GM12878 (cell line): ENCODE data around the gene TRAPPC6A. TPM values are rescaled to one million over a fixed set of nuclear protein-coding genes. Genes with fewer than 3 reads are reported as not detected.
A peak's percentile ranks its signal among the peaks of the same experiment; 100 is the strongest.

Experiments used
- ATAC-seq: fragments of 200-7000 bp; cut with Tn5 transposase; 3 replicates; pipeline ENCODE4 v1.9.1; 2020; ENCODE audit warnings: mild to moderate bottlenecking, moderate library complexity
- BruUV-seq: library from RNA; stranded (reverse); fragments of 400-500 nt; replicated peaks from 2 replicates; lab custom pipeline; 2021; lab: Mats Ljungman, UMichigan
- CTCF ChIA-PET: fragments of 300-600 bp; sonication (Branson Sonifier 250); formaldehyde crosslinking; extraction: SDS; loops from one replicate; lab custom pipeline; 2021; ENCODE audit warnings: inconsistent platforms; lab: Yijun Ruan, JAX
- POLR2A ChIA-PET: fragments of 350-600 bp; formaldehyde crosslinking; extraction: SDS; loops from one replicate; lab custom pipeline; 2021; ENCODE audit warnings: inconsistent platforms; lab: Charles Lee
- RAD21 ChIA-PET: fragments of 300-600 bp; sonication (Branson Sonifier 250); formaldehyde crosslinking; loops from one replicate; lab custom pipeline; 2023; ENCODE audit warnings: antibody characterized with exemption; ENCODE audit not compliant: unreplicated experiment; lab: Charles Lee
- SMC1A ChIA-PET: fragments of 300-600 bp; sonication (Branson Sonifier 250); formaldehyde crosslinking; loops from one replicate; lab custom pipeline; 2023; ENCODE audit not compliant: unreplicated experiment, uncharacterized antibody; lab: Charles Lee
- DNase-seq: peaks from one replicate; pipeline ENCODE4 v3.0.0-alpha.2; 2011; ENCODE audit warnings: low read depth, low spot score
- FAIRE-seq: peaks from 3 replicates; lab custom pipeline; 2011; peaks lifted over from hg19 to GRCh38; lab: Jason Lieb, UNC
- H2AFZ ChIP-seq: 2 replicates; pipeline ENCODE4 v1.6.0; 2011; ENCODE audit warnings: low read depth, low read length, control low read depth; ENCODE audit not compliant: control insufficient read depth
- H3K27ac ChIP-seq: 2 replicates; pipeline ENCODE4 v1.5.1; 2011; ENCODE audit warnings: control low read depth; ENCODE audit not compliant: control insufficient read depth, insufficient read depth
- H3K27me3 ChIP-seq, 2 experiments: replicated peaks in 1 of 2; 2 replicates each; pipeline versions ENCODE4 v1.6.0 to v1.6.1; 2011; ENCODE audit warnings: low read length in 1 of 2; ENCODE audit not compliant: control insufficient read depth in 2 of 2, insufficient read depth in 2 of 2
- H3K36me3 ChIP-seq, 2 experiments: 2 replicates each; pipeline ENCODE4 v1.5.1; 2011; ENCODE audit warnings: low read length in 1 of 2; ENCODE audit not compliant: control insufficient read depth in 2 of 2, insufficient read depth in 2 of 2
- H3K4me1 ChIP-seq: 2 replicates; pipeline ENCODE4 v1.6.1; 2011; ENCODE audit warnings: mild to moderate bottlenecking, low read length, moderate library complexity, mixed read lengths; ENCODE audit not compliant: control insufficient read depth, insufficient read depth
- H3K4me2 ChIP-seq: 2 replicates; pipeline ENCODE4 v1.6.0; 2011; ENCODE audit warnings: control low read depth; ENCODE audit not compliant: control insufficient read depth, insufficient read depth
- H3K4me3 ChIP-seq: fragments of 200-600 bp; sonication (generic); 2 replicates; pipeline ENCODE4 v1.5.1; 2016
- H3K79me2 ChIP-seq: 2 replicates; pipeline ENCODE4 v1.6.0; 2011; ENCODE audit warnings: low read length; ENCODE audit not compliant: control insufficient read depth, insufficient read depth
- H3K9ac ChIP-seq: 2 replicates; pipeline ENCODE4 v1.8.0; 2011; ENCODE audit warnings: low read length, control low read depth, mixed read lengths; ENCODE audit not compliant: control insufficient read depth, insufficient read depth
- H3K9me3 ChIP-seq: replicated peaks from 3 replicates; pipeline ENCODE4 v1.5.1; 2011; ENCODE audit warnings: mild to moderate bottlenecking, low read length; ENCODE audit not compliant: control insufficient read depth, insufficient read depth
- H4K20me1 ChIP-seq: 2 replicates; pipeline ENCODE4 v1.6.0; 2011; ENCODE audit not compliant: control insufficient read depth, insufficient read depth
- BMI1 ChIP-seq: fragments of 450-650 bp; IDR thresholded peaks from 2 replicates; pipeline ENCODE4 v1.6.1; 2016; ENCODE audit warnings: mild to moderate bottlenecking, moderate library complexity, borderline replicate concordance
- CHD1 ChIP-seq: IDR thresholded peaks from 2 replicates; pipeline ENCODE4 v1.6.1; 2012; ENCODE audit warnings: low read depth, low read length, improper control_type of control experiment
- CTCF ChIP-seq, 3 experiments: IDR thresholded peaks in 2 of 3; conservative IDR thresholded peaks in 1 of 3; 2 replicates each; pipeline ENCODE4 v1.5.1; 2011; ENCODE audit warnings: low read depth in 3 of 3, low read length in 3 of 3, mild to moderate bottlenecking in 3 of 3, control low read depth in 2 of 3, moderate library complexity in 2 of 3, inconsistent platforms in 1 of 3, mixed read lengths in 1 of 3; ENCODE audit not compliant: control insufficient read depth in 2 of 3, insufficient read depth in 1 of 3; ENCODE audit errors: extremely low read depth in 1 of 3
- EED ChIP-seq: sonication (generic); IDR thresholded peaks from 2 replicates; pipeline ENCODE4 v1.6.1; 2016; ENCODE audit warnings: antibody characterized with exemption, low read depth
- ESRRA ChIP-seq: IDR thresholded peaks from 2 replicates; pipeline ENCODE4 v1.6.1; 2012; ENCODE audit warnings: mild to moderate bottlenecking, low read length, improper control_type of control experiment
- HDGF ChIP-seq: fragments of 450-650 bp; IDR thresholded peaks from 2 replicates; pipeline ENCODE4 v1.6.1; 2016; ENCODE audit warnings: antibody characterized with exemption
- IKZF1 ChIP-seq: fragments of 450-650 bp; conservative IDR thresholded peaks from 2 replicates; pipeline ENCODE4 v1.6.1; 2017; ENCODE audit warnings: antibody characterized with exemption, mild to moderate bottlenecking
- IRF4 ChIP-seq: IDR thresholded peaks from 2 replicates; pipeline ENCODE4 v1.6.1; 2011; ENCODE audit warnings: low read depth, low read length
- MEF2B ChIP-seq: fragments of 450-650 bp; IDR thresholded peaks from 2 replicates; pipeline ENCODE4 v1.6.1; 2018; ENCODE audit warnings: mild to moderate bottlenecking, moderate library complexity; ENCODE audit not compliant: partially characterized antibody, poor library complexity, severe bottlenecking
- MTA2 ChIP-seq: fragments of 450-650 bp; IDR thresholded peaks from 2 replicates; pipeline ENCODE4 v1.6.1; 2016; ENCODE audit warnings: low read depth, mild to moderate bottlenecking, moderate library complexity
- MTA3 ChIP-seq: IDR thresholded peaks from 2 replicates; pipeline ENCODE4 v1.6.1; 2012; ENCODE audit warnings: low read length, inconsistent platforms, borderline replicate concordance
- MXI1 ChIP-seq: fragments of 150-350 bp; IDR thresholded peaks from 2 replicates; pipeline ENCODE4 v1.6.1; 2011; ENCODE audit warnings: low read depth, mild to moderate bottlenecking, inconsistent platforms, low read length, improper control_type of control experiment
- PAX5 ChIP-seq: IDR thresholded peaks from 2 replicates; pipeline ENCODE4 v1.6.1; 2011; ENCODE audit warnings: low read depth, low read length, borderline replicate concordance
- POLR2AphosphoS5 ChIP-seq: IDR thresholded peaks from 2 replicates; pipeline ENCODE4 v1.6.1; 2011; ENCODE audit warnings: mild to moderate bottlenecking, low read length, inconsistent platforms
- RAD21 ChIP-seq: IDR thresholded peaks from 2 replicates; pipeline ENCODE4 v1.6.1; 2011; ENCODE audit warnings: mild to moderate bottlenecking, low read depth, low read length, moderate library complexity; ENCODE audit not compliant: insufficient read depth
- RBBP5 ChIP-seq: fragments of 200-600 bp; sonication (generic); conservative IDR thresholded peaks from 2 replicates; pipeline ENCODE4 v1.6.1; 2016
- SMC3 ChIP-seq: IDR thresholded peaks from 2 replicates; pipeline ENCODE4 v1.6.1; 2011; ENCODE audit warnings: low read length, improper control_type of control experiment, borderline replicate concordance
- SPI1 ChIP-seq: IDR thresholded peaks from 2 replicates; pipeline ENCODE4 v1.6.1; 2011; ENCODE audit warnings: low read depth, mild to moderate bottlenecking, low read length, moderate library complexity, borderline replicate concordance; ENCODE audit not compliant: insufficient read depth
- TAF1 ChIP-seq: IDR thresholded peaks from 2 replicates; pipeline ENCODE4 v1.6.1; 2011; ENCODE audit warnings: mild to moderate bottlenecking, low read depth, low read length, borderline replicate concordance
- TCF3 ChIP-seq: IDR thresholded peaks from 2 replicates; pipeline ENCODE4 v1.6.1; 2012; ENCODE audit warnings: low read depth, mild to moderate bottlenecking, low read length, borderline replicate concordance; ENCODE audit not compliant: insufficient read depth
- ZBED1 ChIP-seq: IDR thresholded peaks from 2 replicates; pipeline ENCODE4 v1.6.1; 2016; ENCODE audit warnings: borderline replicate concordance
- ZZZ3 ChIP-seq: IDR thresholded peaks from 2 replicates; pipeline ENCODE4 v1.6.1; 2011; ENCODE audit warnings: low read depth; ENCODE audit not compliant: control insufficient read depth, insufficient read length
- WGBS: methylation state at CpG from one replicate; pipeline ENCODE4 v1.1.6; 2016; ENCODE audit warnings: low lambda C conversion rate; ENCODE audit not compliant: insufficient replicate concordance, insufficient coverage; ENCODE audit errors: missing lambda C conversion rate; 5-methylcytosine and 5-hydroxymethylcytosine counted together
- in situ Hi-C: fragments of 300-500 bp; cut with MboI; formaldehyde crosslinking; loops from 9 replicates; pipeline ENCODE4 v1.14.3; 2018; ENCODE audit warnings: mixed read lengths
- intact Hi-C: fragments of 100-400 bp; cut with micrococcal nuclease; formaldehyde crosslinking; loops from one replicate; pipeline ENCODE4 v1.14.2; 2022; ENCODE audit not compliant: unreplicated experiment
- polyA plus RNA-seq, 11 experiments: library from polyadenylated mRNA; depleted of rRNA in 4 of 11; unstranded in 6 of 11; stranded (reverse) in 5 of 11; fragments of >200 nt; fragmentation: Nextera tagmentation in 4 of 11; fragmentation: Illumina TruSeq in 1 of 11; extraction: Ambion mirVana in 4 of 11; extraction: Trizol in 1 of 11; gene quantifications; 1 replicate in 1 of 11; 2 replicates in 10 of 11; pipeline versions ENCODE4 v1.2.1 to v1.2.3, GENCODE V29; 2011 to 2016; ENCODE audit warnings: inconsistent platforms in 2 of 11, missing spikeins in 2 of 11, low read depth in 1 of 11
- total RNA-seq, 4 experiments: library from RNA; depleted of rRNA in 3 of 4; stranded (reverse); fragments of >200 nt in 3 of 4; fragmentation: Illumina TruSeq in 1 of 4; extraction: Trizol in 1 of 4; gene quantifications; 2 replicates each; pipeline versions ENCODE4 v1.2.1 to v1.2.3, GENCODE V29; 2013 to 2021

TRAPPC6A gene
- total and polyA plus RNA-seq, 10 of the 15 experiments (the other 5 are each of a cell fraction or from before 2014, with no cell fraction given), result 1.8 to 83.9 (median 35.8) TPM

- TF ChIP-seq MEF2B, result peak; percentile 89
- no peak for TF ChIP-seq ZBED1
- TF ChIP-seq HDGF, result no peak
- 0 out of 2 replicates have a peak, but pooled peaks have one; percentile 16 for TF ChIP-seq RAD21
- no peak for TF ChIP-seq CHD1
- peak; percentile 36 to 48 (median 45); a peak in 5 of 6 replicates for TF ChIP-seq CTCF (IDR thresholded peaks at IDR 0.05 in 2 of 3, conservative IDR thresholded peaks at IDR 0.05 in 1 of 3; ENCODE audit: control insufficient read depth in 2 of 3, extremely low read depth in 1 of 3, insufficient read depth in 1 of 3, low read depth in 3 of 3, low read length in 3 of 3)
- TF ChIP-seq SMC3, result peak; percentile 27; the same call in 1 of the 2 replicates
- no peak for TF ChIP-seq EED
- no peak for TF ChIP-seq IRF4
- 0 out of 2 replicates have a peak, but pooled peaks have one; percentile 8 for TF ChIP-seq TCF3
- no peak for TF ChIP-seq PAX5
Measured at GRCh38 chr19:45130888-45131615, 47.0 kb downstream of the TRAPPC6A start (continued).

GRCh38 chr19:45130236-45130635 is 47.8 kb downstream of the TRAPPC6A start:
- intact Hi-C loops (no loop called here), in situ Hi-C loops (no loop called here)
- Histone ChIP-seq H3K36me3 (peaks cover 3 to 5% of the 10 kb centered on the region in 2 experiments; a peak in 3 of 4 replicates), H3K27ac (no peak overlapping the region), H3K79me2 (peaks cover 27% of the 10 kb centered on the region), H3K9ac (no peak overlapping the region), H3K4me3 (no peak overlapping the region), H2AFZ (no peak overlapping the region), H3K9me3 (no peaks in the 10 kb centered on the region), H3K4me1 (peaks cover 24% of the 10 kb centered on the region), H3K4me2 (no peak overlapping the region), H3K27me3 (no peaks in the 10 kb centered on the region), H4K20me1 (no peaks in the 10 kb centered on the region)
- ChIA-PET RAD21 (no interaction called here), CTCF (interaction anchor here (1.7 kb wide), 1 partner anchor 10 kb away, joined by 6 read pairs; no protein-coding TSS in a partner anchor), POLR2A (interaction anchor here (1.4 kb wide), 1 partner anchor 51 kb away, joined by 3 read pairs; the partner anchor contains the start of gene GEMIN7), SMC1A (no interaction called here)
- BruUV-seq, result no TSS peak
- ATAC-seq (no peak), FAIRE-seq (no peak), DNase-seq (no peak)
- WGBS, result 89% methylated on average over 13 of the region's 13 CpGs
- TF ChIP-seq BMI1 (no peak), SPI1 (no peak), MXI1 (no peak), POLR2AphosphoS5 (no peak), RBBP5 (no peak), ZZZ3 (no peak), MTA3 (no peak), MTA2 (no peak), TAF1 (no peak), IKZF1 (no peak), ESRRA (no peak)
